SKM-1 (cell line): ENCODE measurements around the gene ZNF556.

Experiments
- DNase-seq: peaks from one replicate; lab custom pipeline; 2025; ENCODE audit not compliant: unreplicated experiment; lab: John Stamatoyannopoulos, UW

Gene ZNF556

DNA sequence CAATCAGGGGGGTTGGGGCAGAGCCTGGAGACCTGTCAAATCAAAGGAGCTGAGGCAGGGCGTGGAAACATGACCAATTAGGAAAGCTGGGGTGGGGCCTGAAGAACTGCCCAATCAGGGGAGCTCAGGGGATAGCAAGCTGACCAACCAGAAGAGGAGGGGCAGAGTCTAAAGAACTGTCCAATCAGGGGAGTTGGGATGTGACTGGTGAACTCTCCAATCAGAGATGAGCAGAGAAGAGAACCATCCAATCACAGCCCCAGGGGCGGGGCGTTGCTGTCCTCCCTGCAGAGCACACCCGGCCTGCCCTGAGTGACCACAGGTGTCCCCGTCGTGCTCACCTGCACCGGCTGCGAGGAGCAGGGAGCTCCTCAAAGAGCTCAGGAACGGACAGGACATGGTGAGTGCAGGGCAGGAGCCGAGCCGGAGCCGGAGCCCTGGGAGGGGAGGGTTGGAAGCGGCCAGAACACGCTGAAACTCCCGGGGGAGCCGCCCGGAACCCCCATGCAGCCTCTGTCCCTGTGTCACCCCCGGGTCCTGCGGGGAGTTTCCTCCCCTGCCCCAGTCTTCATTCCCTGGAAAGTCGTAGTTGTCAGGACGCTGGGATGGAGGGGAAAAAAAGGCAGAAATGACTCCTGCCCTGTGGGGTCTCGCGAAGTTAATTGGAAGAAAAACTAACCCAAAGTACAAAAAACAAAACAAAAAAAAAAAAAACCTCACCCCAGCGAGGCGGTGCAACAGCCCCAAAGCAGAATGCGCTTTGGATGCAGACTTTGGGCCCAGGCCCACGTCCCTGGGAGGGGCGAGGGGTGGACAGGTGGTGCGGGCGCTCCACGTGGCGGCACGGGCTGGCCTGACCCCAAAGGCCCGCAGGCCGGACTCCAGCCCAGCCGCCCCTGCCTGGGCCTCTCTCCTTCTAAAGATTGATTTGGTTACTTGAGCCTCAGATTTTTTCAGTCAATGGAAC is at the start of gene ZNF556:
Gene ZNF556 (plus strand): TSS at position 311 of the 967 bp plus-strand sequence. CDS start 87 bp downstream, at position 398.
- no peak for DNase-seq

DNA sequence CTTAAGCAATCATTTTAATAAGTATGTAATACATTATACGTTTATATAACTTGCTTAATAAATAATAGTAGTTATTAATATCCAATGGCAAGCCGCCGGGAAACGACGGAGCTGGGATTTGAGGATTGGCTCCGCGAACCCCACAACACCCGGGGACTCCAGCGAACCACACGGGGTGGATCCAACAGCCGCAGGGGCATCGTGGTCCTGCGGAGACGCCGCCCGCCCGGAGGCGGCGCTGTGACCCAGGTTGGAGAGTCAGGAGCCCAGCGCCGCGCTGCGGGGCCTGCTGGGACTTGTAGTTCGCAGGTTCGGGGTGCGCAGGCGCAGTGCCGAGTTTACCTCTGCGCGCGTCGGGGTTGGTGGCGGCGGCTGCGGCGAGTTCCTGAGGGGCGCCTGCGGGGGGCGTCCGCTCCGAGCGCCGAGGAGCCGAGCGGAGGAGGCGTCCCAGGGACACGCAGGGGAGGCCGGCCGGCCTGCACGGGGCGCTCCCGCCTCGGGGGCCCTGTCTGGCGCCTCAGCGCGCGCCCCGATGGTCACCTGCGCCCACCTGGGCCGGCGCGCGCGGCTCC is 47.5 kb upstream of the ZNF556 start, which contains the start of gene ZNF554:
Gene ZNF554 (plus strand): TSS at position 329 of the 572 bp plus-strand sequence. CDS start 204 bp downstream, at position 533.
- DNase-seq = peak; percentile 76

DNA sequence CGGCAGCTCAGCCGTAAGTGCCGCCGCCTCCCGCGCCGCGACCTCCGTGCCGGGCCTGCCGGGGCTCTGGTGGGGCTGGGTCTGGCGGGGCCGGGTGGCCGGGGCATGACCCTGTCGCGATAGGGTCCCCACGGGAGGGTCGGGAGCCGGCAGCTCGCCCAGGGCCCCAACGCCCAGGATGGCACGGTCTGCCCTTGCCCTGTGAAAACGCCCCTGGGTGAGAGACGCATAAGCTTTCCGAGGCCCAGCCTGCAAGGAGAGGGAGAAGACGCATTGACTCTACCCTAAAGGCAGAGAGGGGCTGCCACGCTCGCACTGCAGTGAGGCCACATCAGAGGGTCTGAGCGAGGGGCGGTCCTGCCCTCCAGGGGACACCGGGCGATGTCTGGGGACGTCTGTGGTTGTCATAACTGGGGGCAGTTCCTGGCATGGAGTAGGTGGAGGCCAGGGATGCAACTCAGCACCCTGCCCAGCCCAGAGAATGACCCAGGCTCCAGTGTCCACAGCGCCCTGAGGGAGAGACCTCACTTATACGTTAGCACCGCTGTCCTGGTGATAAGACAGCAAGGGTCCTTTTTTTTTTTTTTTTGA is 46.9 kb upstream of the ZNF556 start:
- DNase-seq = no peak

DNA sequence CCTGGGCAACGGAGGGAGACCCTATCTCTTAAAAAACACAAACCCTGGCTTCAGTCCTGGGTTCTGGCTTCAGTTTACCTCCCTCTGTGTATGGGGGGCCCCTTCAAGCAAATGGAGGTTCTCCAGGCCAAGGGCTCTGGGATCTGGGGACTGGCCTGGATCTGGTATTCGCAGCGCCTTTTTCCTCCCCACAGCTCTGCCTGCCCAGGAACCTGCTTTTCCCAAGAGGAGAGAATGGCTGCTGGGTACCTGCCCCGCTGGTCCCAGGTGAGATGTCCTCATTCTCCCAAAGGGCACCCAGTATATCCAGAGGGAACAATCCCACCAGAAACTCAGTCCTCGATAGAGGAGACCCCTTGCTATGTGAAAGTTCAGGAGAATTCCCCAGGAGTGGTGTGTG is 44.3 kb upstream of the ZNF556 start:
- DNase-seq = no peak

DNA sequence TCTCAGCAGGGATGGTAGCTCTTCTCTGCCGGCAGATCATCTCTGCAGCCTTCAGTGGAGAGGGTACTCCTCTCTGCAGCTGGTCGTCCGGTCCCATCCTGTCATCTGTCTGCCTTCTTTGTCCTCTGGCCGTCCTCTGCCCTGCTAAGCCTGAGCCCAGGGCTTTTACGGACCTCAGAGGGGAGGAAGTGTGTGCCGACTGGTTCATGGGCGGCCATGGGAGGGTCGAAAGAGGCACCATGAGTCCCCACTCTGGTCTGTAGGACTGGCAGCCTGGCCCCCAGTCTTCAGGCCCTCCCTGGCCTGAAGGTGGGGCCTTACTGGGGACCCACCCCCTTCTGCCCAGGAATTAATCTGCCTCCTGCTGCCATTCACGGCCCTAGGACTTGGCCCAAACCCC is 43.5 kb upstream of the ZNF556 start:
- no peak for DNase-seq

DNA sequence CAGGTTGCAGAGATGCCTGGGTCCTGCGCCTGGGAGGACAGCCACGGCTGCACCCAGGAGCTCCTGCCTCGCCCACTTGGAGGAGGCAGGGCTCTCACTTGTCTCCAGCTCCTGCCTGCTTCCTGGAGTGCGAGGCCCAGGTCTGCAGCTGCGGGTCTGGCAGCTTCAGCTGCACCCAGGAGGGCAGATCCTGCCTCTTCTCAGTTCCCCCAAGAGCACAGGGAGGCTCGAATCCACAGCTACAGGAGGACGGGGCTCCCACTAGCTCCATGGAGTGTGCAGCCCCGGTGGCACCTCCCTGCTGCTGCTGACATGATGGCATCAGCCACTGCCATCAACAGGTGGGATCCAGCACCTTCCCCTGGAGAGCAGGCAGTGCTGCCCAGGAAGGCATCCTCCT is 43.0 kb upstream of the ZNF556 start:
- DNase-seq = no peak

DNA sequence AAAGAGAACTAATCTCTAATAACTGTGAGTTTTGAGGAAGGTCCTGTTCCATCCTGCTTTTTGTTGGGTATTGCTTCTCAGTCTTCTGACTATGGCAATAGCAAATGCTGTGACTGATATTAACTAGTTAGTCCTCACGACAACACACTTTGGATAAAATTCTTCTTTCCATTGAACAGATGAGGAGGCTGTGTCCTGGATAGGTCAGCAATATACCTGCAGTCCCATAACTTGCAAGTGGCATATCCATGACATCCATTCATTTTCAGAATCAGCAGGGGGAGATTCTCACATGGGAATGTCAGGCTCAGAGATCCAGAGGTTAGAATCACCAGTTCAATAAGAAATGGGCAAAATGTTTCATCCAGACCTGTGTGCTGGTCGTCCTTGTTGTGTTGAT is 40.1 kb upstream of the ZNF556 start:
- DNase-seq = no peak

DNA sequence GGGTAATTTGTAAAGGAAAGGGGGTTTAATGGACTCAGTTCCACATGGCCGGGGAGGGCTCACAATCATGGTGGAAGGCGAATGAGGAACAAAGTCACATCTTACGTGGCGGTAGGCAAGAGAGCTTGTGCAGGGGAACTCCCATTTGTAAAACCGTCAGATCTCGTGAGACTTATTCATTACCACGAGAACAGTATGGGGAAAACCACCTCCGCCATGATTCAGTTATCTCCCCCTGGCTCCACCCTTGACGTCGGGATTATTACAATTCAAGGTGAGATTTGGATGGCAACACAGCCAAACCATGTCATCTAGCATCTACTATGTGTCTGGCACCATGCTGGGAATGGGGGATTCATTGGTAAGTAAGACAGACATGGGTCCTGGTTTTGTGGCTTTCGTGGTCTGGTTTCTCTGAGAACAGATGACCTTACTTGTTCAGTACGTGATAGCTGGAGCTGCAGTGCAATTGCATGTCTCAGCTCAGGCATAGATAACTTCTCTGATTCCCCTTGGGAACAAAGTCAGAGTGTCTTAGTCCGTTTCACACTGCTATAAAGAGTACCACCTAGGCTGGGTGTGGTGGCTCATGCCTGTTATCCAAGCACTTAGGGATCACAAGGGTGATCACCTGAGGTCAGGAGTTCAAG is 39.2 kb upstream of the ZNF556 start:
- DNase-seq = no peak

DNA sequence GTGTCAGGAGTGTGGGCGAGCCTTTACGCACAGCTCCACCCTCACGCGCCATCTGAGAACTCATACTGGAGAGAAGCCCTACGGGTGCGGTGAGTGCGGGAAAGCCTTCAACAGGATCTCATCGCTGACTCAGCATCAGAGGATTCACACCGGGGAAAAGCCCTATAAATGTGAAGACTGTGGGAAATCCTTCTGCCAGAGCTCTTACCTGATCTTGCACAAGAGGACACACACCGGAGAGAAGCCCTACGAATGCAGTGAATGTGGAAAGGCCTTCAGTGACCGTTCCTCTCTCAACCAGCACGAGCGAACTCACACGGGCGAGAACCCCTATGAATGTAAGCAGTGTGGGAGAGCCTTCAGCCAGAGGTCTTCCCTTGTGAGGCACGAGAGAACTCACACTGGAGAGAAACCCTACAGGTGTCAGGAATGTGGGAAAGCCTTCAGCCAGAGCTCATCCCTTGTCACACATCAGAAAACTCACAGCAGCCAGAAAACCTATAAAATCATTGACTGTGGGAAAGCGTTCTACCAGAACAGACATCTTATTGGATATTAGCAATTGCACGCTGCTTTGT is 32.8 kb upstream of the ZNF556 start:
- no peak for DNase-seq

DNA sequence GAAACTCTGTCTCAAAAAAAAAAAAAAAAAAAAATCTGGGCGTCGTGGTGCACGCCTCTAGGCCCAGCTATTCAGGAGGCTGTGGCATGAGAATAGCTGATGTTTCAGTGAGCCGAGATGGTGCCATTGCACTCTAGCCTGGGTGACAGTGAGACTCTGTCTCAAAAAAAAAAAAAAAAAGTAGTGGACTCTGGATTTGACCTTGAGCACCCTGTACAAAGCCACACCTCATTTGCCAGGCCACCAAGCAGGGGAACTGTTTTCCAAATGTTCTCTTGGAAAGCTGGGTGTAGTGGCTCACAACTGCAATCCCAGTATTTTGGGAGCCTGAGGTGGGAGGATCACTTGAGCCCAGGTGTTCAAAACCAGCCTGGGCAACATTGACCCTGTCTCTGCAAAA is 29.7 kb upstream of the ZNF556 start:
- no peak for DNase-seq

DNA sequence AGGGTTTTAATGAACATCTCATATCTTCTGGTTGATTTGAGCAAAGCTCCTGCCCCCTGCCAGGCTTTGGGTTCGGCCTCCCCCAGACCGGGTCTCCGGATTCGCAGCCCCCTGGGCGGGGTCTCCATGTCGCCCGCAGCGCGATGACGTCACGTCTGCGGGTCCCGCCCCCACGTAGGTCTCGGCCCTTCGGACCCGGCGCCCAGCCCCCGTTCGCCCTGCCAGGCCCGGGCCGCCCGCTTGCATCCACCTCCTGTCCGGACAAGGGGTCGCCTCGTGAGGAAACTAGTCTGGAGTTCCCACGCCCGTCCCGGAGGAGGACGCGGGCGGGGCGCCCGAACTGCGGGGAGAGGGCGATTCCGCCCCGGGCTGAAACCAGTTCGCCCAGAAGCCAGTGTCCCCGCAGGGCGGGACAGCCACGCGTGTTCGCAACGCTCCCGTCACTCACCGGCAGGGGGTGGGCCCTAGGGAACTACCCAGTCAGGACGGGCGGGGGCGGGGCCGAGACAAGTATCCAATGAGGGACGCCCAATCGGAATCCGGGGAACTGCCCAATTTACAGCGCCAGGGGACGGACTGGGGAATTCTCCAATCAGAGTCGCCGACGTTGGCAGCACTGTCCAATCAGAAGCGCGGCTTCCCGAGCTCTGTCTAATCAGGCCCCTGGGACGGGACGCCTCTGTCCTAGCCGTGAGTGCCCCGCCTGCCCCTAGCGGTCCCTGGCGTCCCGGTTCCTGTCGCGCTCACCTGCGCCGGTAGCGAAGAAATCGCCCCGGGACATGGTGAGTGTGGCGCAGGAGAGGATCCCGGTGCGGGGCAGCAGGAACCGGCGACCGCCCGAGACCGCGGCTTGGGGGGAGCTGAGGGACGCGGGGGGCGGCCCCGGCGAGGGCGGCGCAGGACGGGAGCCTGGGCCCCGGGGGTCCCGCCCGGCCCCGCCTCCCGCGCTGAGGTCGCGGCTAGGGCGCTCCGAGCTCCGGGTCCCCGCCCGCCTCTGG is 26.0 kb upstream of the ZNF556 start, which contains the start of gene ZNF555:
Gene ZNF555 (plus strand): TSS at position 682 of the 998 bp plus-strand sequence. CDS start 98 bp downstream, at position 780.
- peak; percentile 99 for DNase-seq

DNA sequence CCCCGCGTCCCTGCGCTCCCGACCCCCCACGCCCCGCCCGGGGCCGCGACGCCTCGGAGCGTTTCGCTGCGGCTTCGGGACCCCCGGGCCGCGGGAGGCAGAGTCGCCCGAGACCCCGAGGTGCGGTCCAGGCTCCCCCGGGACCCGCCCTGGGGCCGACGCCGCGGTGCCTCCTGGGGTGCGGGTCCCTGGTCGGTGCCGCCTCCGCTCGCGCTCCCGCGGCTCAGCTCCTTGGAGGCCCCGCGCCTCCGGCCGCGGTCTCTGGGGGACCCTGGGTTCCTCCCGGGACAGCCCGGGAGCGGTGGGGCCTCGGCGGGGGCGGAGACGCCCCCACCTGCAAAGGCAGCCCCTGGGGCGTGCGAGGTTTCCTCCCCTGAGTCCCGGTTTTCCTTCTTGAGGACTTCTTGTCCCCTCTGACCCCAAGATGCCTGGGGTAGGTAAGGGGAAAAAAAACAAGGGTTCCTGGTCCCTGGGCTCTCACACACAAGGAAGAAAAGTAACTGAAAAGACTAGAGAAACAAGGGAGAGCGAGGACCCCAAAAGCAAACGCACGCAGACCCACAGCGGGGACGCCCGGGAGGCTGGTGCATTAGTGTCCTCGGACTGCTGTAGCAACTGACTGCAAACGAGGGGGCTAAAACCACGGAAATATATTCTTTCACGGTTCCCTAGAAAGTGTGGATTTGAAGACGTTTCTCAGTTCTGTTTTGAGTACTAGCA is 25.1 kb upstream of the ZNF556 start:
- no peak for DNase-seq

DNA sequence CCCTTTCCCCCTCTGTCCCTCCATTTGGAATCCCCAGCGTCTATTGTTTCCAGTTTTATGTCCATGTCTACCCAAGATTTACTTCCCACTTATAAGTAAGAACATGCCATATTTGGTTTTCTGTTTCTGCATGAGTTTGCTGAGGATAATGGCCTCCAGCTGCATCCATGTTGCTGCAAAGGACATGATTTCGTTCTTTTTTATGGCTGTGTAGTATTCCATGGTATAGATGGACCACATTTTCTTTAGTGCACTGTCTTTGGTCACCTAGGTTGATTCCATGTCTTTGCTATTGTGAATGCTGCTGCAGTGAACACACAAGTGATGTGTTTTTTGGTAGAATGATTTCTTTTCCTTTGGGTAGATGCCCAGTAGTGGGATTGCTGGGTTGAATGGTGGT is 22.0 kb upstream of the ZNF556 start:
- no peak for DNase-seq

DNA sequence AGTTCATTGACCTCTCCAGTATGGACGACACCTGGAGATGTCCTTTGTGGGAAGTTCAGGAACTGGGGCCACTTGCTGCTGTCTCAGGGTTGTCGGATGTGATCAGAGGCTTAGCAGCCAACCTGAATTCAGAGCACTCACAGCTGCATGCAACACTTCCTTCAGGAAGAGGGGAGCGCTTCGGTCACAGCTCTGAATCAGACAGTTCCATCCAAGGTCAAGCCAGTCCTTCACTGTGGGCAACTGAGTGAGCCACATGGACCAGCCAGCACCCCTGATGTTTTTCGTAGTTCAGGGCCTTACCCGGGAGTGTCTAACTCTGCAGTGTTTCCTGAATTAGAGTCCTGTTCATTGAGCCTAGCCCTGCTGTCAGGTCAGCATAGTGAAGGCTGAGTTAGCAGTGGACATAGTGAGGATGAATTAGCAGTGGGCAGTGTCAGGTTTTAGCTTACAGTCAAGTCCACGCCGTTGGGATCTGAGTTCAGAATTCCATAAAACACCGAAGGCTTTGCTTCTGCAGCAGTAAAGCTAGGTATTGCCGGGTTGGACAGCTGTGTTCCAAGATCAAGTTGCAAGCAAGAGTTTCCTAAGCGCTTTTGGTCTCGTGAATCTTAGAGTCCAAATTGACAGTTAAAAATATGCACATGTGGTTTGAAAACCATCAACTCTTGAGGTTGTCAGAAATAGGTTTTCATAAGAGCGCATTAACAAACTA is 20.8 kb upstream of the ZNF556 start:
- DNase-seq = no peak

DNA sequence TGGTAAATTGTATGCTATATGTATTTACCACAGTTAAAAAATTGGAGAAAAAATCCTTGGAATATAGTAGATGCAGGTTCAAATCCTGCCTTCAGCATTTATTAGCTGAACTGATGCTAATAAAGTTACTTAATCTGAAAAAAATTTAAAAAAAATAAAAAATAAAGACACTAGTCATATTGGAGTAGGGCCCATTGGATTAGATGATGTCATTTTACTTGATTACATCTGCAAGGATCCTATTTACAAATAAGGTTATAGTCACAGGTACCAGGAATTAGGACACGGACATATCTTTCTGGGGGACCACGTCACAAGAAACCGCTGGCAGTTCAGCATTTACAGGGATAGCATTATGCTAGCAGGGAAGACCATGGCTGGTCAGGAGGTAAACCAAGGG is 19.6 kb upstream of the ZNF556 start:
- no peak for DNase-seq

DNA sequence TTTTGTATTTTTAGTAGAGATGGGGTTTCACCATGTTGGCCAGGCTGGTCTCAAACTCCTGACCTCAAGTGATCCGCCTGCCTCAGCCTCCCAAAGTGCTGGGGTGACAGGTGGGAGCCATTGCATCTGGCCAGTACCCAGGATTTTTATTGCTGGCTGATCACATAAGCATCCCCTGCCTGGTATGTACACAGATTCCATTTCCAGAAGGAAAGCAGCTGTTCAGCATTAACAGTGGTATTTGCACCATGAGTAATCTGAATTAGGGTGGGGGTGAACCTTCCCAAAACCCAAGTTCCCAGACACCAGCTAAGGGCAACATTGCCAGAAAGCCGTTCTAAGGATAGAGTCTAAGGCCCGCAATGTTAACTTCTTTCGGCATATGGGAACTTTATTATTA is 18.5 kb upstream of the ZNF556 start:
- DNase-seq = no peak

DNA sequence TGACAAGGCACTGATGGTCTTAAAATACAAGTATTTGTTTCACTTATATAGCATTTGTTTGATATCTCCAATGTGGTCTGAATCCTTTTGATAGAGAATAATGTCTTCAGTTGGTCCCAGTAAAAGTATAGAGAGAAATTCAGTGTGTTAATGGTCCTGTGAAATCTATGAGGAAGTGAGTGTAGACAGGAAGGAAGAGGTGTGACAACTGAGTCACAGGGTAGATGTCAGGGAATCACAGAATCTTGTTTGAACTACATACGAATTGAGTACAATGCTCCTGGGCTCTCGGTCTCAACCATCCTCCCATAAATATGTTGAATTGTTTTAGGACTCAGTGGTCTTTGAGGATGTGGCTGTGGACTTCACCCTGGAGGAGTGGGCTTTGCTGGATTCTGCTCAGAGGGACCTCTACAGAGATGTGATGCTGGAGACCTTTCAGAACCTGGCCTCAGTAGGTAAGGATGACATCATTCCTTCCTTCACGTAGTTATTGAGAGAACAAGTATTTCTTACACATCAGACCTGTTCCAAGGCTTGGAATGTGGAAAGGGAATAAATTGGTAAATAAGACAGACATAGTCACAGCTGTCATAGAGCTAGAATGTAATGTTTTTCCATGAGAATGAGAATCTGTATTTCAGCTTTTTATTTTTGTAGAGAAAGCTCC is 16.7 kb upstream of the ZNF556 start:
- no peak for DNase-seq

DNA sequence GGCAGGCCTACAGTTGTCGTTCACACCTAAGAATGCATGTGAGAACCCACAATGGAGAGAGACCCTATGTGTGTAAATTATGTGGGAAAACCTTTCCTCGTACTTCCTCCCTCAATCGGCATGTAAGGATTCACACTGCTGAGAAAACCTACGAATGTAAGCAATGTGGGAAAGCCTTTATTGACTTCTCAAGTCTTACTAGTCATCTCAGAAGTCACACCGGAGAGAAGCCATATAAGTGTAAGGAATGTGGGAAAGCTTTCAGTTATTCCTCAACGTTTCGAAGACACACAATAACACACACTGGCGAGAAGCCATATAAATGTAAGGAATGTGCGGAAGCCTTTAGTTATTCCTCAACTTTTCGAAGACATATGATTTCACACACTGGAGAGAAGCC is 14.5 kb upstream of the ZNF556 start:
- DNase-seq = no peak
